ENCODE measurements around the gene GNA12.
"Not testable (repeated sequence)": the region's sequence is repeated elsewhere in the genome, so short reads cannot be mapped to it uniquely, and the experiment has no call there.

The GNA12 gene

GRCh38 chr7:2864999-2865670, 21.0 kb upstream of the GNA12 start:
- DNase-seq (ENCODE audit: low read depth, low spot score) = no peak

DNA sequence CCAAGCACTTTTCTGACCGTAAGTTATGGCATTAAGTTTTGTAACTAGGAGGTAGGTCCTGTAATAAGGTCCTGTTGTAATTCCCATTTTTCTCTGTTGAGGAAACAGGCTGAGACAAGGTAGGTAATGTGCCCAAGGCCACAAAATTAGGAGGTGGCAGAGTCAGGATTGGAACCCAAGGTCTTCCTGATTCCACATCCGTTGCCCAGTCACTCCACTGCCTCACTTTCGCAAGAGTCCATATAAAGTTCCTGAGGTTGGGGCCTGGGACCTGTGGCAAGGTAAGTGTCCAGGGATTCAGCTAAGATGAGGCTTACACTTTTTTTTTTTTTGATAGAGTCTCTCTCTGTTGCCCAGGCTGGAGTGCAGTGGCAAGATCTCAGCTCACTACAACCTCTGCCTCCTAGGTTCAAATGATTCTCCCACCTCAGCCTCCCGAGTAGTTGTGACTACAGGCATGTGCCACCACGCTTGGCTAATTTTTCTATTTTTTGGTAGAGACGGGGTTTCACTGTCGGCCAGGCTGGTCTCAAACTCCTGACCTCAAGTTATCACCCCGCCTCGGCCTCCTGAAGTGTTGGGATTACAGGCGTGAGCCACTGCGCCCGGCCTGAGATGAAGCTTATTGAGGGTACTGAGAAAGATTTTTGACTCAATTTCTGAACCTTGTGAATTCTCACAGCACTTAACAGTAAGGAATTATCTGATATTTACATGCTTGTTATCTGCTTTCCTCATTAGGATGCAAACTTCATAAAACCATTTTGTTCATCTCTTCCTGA, 20.3 kb upstream of the GNA12 start:
- DNase-seq (ENCODE audit: low read depth, low spot score) = no peak

DNA sequence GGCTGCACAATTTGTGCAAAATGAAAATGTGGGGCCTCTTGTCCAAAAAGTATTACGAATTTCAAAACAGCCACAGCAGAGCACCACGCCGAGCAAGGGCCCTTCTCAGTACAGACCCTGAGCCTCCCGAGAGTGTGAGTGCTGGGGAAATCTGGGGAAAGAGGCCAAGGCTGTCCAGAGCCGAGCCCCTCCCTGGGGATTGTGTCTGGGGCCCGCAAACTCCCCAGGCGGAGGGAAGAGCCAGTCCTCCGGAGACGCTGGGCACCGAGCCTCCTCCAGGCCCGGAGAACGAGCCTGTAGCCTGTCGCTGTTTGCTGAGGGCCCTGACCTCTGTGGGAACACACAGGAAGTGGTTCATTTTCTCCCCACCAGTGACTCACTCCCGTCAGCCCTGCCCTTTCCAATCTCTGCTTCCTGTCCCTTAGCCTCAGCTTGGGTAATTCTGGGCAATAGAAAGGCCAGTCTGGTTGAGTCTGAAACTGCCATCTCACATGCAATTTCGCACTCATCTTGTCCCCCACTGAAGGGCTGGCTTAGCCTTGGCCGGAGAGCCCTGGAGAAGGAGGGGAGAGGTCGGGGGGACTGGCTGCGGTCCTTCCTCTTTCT, 19.5 kb upstream of the GNA12 start:
- DNase-seq (ENCODE audit: low read depth, low spot score) = no peak

GRCh38 chr7:2862831-2863361, 18.8 kb upstream of the GNA12 start:
- no peak for DNase-seq (ENCODE audit: low read depth, low spot score)

- DNase-seq (ENCODE audit: low read depth, low spot score) = no peak
Measured at GRCh38 chr7:2861509-2861908, 17.4 kb upstream of the GNA12 start.

DNA sequence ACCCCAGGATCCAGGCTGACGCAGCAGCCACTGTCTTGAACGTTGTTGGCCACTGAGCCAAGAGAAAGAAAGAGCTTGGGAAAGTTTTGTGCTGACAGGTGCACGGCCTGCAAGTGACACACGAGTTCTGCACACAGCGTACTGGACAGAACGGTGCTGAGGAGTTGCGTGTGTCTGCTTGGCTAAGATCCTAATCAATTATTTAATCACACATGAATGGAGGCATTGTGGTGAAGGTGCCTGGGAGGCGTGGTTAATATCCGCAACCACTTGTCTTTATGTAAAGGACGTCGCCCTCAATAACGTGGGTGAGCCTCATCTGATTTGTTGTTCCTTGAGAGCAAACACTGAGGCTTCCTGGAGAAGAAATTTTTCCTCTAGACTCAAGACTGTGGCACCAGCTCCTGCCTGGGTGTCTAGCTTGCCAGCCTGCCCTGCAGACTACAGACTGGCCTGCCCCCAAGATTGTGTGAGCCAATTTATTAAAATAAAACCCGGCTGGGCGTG, 16.6 kb upstream of the GNA12 start:
- no peak for DNase-seq (ENCODE audit: low read depth, low spot score)

GRCh38 chr7:2859952-2860351, 15.8 kb upstream of the GNA12 start:
- no peak for DNase-seq (ENCODE audit: low read depth, low spot score)

DNA sequence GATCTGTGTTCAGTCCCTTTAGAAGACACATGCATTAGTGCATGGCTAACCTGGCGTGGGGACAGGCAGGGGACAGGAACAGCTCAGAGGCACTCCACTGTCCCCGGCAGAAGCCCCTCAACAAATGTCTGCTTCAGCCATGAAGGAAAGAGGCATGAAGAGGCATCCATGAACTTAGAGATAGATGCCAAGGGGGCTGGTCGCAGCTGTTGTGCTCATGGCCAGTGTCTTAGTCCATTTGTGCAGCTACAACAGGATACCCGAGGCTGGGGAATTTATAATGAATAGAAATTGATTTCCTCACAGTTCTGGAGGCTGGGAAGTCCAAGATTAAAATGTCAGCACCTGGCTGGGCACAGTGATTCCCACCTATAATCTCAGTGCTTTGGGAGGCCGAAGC, 14.5 kb upstream of the GNA12 start:
- no peak for DNase-seq (ENCODE audit: low read depth, low spot score)

DNA sequence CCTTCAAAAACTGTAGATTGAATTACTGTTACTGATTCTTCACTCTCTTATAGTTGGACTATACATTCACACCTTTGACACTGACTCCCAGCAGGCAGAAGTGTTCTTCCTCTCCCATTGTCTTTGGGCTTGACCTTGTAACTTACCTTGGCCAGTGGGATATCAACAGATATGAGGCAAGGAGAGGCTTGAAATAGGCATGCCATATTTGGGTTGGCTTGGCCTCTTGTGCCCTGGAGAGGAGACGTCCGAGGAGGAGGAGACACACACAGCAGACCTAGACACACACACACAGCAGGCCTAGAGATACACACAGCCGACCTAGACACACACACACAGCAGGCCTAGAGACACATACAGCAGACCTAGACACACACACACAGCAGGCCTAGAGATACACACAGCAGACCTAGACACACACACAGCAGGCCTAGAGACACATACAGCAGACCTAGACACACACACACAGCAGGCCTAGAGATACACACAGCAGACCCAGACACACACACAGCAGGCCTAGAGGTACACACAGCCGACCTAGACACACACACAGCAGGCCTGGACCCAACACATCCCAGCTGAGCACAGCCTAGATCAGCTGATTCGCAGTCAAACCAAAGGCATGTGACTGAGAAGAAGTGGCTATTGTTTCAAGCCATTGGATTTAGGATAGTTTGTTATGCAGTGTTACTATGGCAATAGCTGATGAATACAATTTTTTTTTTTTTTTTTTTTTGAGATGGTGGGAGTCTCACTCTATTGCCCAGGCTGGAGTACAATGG, 12.5 kb upstream of the GNA12 start:
- no peak for DNase-seq (ENCODE audit: low read depth, low spot score)

DNA sequence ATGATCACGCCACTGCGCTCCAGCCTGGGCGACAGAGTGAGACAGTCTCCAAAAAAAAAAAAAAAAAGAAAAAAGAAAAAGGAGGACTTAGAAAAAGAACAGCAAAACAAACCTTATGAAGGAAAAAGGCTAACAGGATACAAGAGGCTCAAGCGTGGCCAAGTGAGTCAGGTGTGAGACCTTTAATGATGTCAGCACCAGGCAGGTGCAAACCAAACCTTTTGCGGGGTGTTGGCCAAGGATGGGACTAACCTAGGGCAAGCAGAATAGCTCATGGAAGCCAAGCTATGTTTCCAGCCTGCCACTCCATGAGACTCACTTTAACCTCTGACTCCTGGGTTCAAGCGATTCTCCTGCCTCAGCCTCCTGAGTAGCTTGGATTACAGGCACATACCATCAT, 11.3 kb upstream of the GNA12 start:
- no peak for DNase-seq (ENCODE audit: low read depth, low spot score)

- not testable (repeated sequence) for DNase-seq (ENCODE audit: low read depth, low spot score)
Measured at GRCh38 chr7:2853552-2853951, 9.4 kb upstream of the GNA12 start.

GRCh38 chr7:2853147-2853546, 9.0 kb upstream of the GNA12 start:
- DNase-seq (ENCODE audit: low read depth, low spot score) = no peak

GRCh38 chr7:2851497-2851896, 7.4 kb upstream of the GNA12 start:
- DNase-seq (ENCODE audit: low read depth, low spot score) = no peak

DNA sequence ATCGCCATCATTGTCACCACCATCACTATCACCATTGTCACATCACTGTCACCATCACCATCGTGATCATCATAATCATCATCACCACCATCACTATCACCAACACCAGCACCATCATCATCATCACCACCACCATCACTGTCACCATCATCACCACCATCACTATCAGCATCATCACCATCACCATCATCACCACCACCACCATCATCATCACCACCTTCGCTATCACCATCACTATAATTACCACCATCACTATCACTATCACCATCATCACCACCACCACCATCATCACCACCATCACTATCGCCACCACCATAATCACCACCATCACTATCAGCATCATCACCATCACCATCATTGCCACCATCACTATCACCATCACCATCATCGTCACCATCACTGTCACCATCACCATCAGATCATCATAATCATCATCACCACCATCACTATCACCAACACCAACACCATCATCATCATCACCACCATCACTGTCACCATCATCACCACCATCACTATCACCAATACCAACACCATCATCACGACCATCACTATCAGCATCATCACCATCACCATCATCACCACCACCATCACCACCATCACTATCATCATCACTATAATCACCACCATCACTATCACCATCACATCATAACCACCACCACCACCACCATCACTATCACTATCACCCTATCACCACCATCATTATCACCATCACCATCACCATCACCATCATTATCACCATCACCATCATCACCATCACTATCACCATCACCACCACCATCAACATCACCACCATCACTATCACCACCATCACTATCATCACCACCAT, 6.0 kb upstream of the GNA12 start:
- no peak for DNase-seq (ENCODE audit: low read depth, low spot score)

GRCh38 chr7:2845034-2845592, 1.0 kb upstream of the GNA12 start:
- no peak for DNase-seq (ENCODE audit: low read depth, low spot score)

GRCh38 chr7:2843711-2844152, 376 bp downstream of the GNA12 start:
- no peak for DNase-seq (ENCODE audit: low read depth, low spot score)

DNA sequence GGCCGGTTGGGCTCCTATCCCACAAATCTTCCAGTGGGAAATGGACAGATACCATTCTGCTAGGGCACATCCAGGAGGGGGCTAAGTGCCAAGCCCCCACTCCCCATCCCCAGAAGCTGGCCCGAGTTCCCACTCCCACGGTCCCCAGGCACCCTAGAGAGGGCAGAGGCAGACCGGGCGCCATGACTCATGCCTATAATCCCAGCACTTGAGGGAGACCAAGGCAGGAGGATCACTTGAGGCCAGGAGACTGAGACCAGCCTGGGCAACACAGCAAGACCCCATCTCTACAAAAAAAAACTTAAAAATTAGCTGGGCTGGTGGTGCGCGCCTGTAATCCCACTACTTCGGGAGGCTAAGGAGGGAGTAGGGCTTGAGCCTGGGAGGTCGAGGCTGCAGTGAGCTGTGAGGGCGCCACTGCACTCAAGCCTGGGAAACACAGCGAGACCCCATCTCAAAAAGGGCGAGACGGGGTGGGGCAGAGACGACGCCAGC, 870 bp downstream of the GNA12 start:
- DNase-seq (ENCODE audit: low read depth, low spot score) = no peak

- DNase-seq (ENCODE audit: low read depth, low spot score) = no peak
Measured at GRCh38 chr7:2841907-2842306, 2.2 kb downstream of the GNA12 start.

DNA sequence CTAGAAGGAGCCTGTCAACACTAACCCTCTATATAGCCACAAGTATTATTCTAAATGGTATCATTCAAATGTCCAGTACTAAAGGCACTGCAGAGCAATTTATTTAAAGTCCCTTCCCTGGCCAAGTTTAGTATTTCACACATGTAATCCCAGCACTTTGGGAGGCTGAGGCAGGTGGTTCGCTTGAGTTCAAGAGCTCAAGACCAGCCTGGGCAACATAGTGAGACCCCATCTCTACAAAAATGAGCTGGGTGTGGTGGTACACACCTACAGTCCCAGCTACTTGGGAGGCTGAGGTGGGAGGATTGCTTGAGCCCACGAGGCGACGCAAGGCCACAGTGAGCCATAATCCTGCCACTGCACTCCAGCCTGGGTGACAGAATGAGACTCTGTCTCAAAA, 3.6 kb downstream of the GNA12 start:
- no peak for DNase-seq (ENCODE audit: low read depth, low spot score)

- DNase-seq (ENCODE audit: low read depth, low spot score) = no peak
Measured at GRCh38 chr7:2838873-2839578, 5.1 kb downstream of the GNA12 start.
